PC-3 (cell line): ENCODE measurements around the gene ASB10.

Experiments used
- CTCF ChIP-seq: fragments of 300-600 bp; sonication (generic); conservative IDR thresholded peaks from 2 replicates; pipeline ENCODE4 v1.5.1; 2017; ENCODE audit warnings: antibody characterized with exemption, low read depth, mild to moderate bottlenecking, low read length
- EZH2phosphoT487 ChIP-seq: fragments of 300-600 bp; sonication (generic); IDR thresholded peaks from 2 replicates; pipeline ENCODE4 v1.6.1; 2018; ENCODE audit warnings: mild to moderate bottlenecking, antibody characterized with exemption, low read length, borderline replicate concordance

DNA sequence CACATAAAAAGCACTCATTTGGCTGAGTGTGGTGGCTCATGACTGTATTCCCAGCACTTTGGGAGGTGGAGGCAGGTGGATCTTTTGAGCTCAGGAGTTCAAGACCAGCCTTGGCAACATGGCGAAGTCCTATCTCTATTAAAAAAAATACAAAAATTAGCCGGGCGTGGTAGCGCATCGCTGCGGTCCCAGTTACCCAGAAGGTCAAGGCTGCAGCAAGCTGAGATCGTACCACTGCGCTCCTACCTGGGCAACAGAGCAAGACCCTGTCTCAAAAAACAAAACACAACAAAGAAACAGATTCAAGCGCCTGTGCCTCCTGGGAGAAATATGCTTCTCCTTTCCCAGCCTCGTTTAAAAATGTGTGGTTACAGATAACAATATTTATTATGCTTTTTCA lies 42.2 kb upstream of the ASB10 start:
- no peak for TF ChIP-seq CTCF
- TF ChIP-seq EZH2phosphoT487: no peak
